ENCODE measurements around the gene DCUN1D1. TPM values are rescaled to one million over a fixed set of nuclear protein-coding genes. Genes with fewer than 3 reads are reported as not detected.

Gene DCUN1D1
- total RNA-seq, 1 experiment from 2014 or later, result 71.7 TPM

DNA sequence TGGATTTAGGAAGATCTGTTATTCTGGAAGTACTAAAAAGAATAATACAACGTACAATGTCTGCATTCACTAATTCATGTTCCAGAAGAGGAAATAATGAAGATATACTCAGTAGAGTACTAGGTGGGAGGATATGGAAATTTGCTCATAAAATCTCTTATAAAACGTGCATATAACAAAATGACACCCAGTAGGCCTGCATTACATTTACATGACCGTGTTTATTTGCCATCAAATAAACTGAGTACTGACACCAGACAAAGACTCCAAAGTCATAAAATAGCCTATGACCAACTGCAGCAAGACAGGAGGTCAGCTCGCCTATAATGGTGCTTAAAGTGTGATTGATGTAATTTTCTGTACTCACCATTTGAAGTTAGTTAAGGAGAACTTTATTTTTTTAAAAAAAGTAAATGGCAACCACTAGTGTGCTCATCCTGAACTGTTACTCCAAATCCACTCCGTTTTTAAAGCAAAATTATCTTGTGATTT lies 60.4 kb downstream of the DCUN1D1 start:
- H4K5ac ChIP-seq (ENCODE audit: insufficient read length, low read depth, low read length), result no peak overlapping the region
- no peak overlapping the region for H3K9ac ChIP-seq (ENCODE audit: extremely low read depth, insufficient read length, low read length)
- no peak overlapping the region for H3K27ac ChIP-seq (ENCODE audit: insufficient read length, low read depth, low read length)
- H3K4ac ChIP-seq (ENCODE audit: low read depth, low read length), result no peak overlapping the region
- no peaks in the 10 kb centered on the region for H3K27me3 ChIP-seq (ENCODE audit: insufficient read depth, low read length)
- peaks cover 2% of the 10 kb centered on the region; the same call in 1 of the 2 replicates for H3K4me1 ChIP-seq (ENCODE audit: insufficient read depth, low read length)
- Mint-ChIP-seq H3K27me3 (ENCODE audit: low read depth) (no peaks in the 10 kb centered on the region), H3K27ac (no peak overlapping the region), H3K4me3 (no peak overlapping the region), H3K4me1 (peaks cover 12 to 16% of the 10 kb centered on the region in 2 experiments), H3K9me3 (no peaks in the 10 kb centered on the region), H3K36me3 (ENCODE audit: insufficient read depth in 1 of 3, low read depth in 3 of 3) (peaks cover 0 to under 1% (median 0%) of the 10 kb centered on the region in 3 experiments; a peak in 1 of 7 replicates)
- no peaks in the 10 kb centered on the region for H3K79me1 ChIP-seq (ENCODE audit: insufficient read depth, low read depth, low read length, poor library complexity, severe bottlenecking)
- no peaks in the 10 kb centered on the region for H3K79me2 ChIP-seq (ENCODE audit: insufficient read depth, low read length)
- H2BK15ac ChIP-seq (ENCODE audit: low read depth, low read length), result no peak overlapping the region
- no peak overlapping the region for H4K8ac ChIP-seq (replicated peaks; ENCODE audit: insufficient read length, low read depth, low read length)
- no peaks in the 10 kb centered on the region for H4K20me1 ChIP-seq (ENCODE audit: control insufficient read depth, insufficient read depth, insufficient read length)
- TF ChIP-seq, protein P1, sequence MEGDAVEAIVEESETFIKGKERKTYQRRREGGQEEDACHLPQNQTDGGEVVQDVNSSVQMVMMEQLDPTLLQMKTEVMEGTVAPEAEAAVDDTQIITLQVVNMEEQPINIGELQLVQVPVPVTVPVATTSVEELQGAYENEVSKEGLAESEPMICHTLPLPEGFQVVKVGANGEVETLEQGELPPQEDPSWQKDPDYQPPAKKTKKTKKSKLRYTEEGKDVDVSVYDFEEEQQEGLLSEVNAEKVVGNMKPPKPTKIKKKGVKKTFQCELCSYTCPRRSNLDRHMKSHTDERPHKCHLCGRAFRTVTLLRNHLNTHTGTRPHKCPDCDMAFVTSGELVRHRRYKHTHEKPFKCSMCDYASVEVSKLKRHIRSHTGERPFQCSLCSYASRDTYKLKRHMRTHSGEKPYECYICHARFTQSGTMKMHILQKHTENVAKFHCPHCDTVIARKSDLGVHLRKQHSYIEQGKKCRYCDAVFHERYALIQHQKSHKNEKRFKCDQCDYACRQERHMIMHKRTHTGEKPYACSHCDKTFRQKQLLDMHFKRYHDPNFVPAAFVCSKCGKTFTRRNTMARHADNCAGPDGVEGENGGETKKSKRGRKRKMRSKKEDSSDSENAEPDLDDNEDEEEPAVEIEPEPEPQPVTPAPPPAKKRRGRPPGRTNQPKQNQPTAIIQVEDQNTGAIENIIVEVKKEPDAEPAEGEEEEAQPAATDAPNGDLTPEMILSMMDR (conservative IDR thresholded peaks at IDR 0.05), result no peak
- no peak overlapping the region for H3K23ac ChIP-seq (ENCODE audit: insufficient read length, low read depth, low read length)
- H2AK5ac ChIP-seq (ENCODE audit: insufficient read length, low read length), result no peak overlapping the region
- H3K4me2 ChIP-seq (ENCODE audit: insufficient read depth, insufficient read length, low read length), result no peak overlapping the region
- no CpG with 5 or more reads among the region's 5 CpGs for WGBS (ENCODE audit: extremely low coverage, insufficient read length, low lambda C conversion rate)
- H3K14ac ChIP-seq (ENCODE audit: insufficient read depth, low read length), result no peak overlapping the region
- H3K56ac ChIP-seq (ENCODE audit: insufficient read length, low read depth, low read length), result no peak overlapping the region
- H3K23me2 ChIP-seq (ENCODE audit: insufficient read length, low read depth, low read length, poor library complexity, severe bottlenecking), result no peaks in the 10 kb centered on the region
- no peak overlapping the region for H3K18ac ChIP-seq (ENCODE audit: insufficient read length, low read depth, low read length)
- H2BK12ac ChIP-seq (ENCODE audit: insufficient read length, low read depth, low read length), result no peak overlapping the region
- H2BK120ac ChIP-seq (ENCODE audit: low read depth, low read length, poor library complexity, severe bottlenecking), result no peak overlapping the region
- H3T11ph ChIP-seq (ENCODE audit: low read length), result no peak overlapping the region
- H4K91ac ChIP-seq (ENCODE audit: insufficient read length, low read depth, low read length), result no peak overlapping the region
- no peaks in the 10 kb centered on the region for H3K9me3 ChIP-seq (ENCODE audit: control insufficient read depth, low read depth, low read length)
- no peak overlapping the region for H2BK20ac ChIP-seq (ENCODE audit: low read depth, low read length, poor library complexity, severe bottlenecking)
- DNase-seq, result no peak
- H2BK5ac ChIP-seq (ENCODE audit: insufficient read length, low read length), result no peak overlapping the region
- H2AFZ ChIP-seq (ENCODE audit: low read length), result no peak overlapping the region
